NCI-H2227 treated with DMSO at 0.1 percent for 48 hours (cell line): ENCODE data around the gene KIF3A.

Experiments used
- DNase-seq: peaks from one replicate; lab custom pipeline; 2025; lab: John Stamatoyannopoulos, UW

KIF3A gene

DNA sequence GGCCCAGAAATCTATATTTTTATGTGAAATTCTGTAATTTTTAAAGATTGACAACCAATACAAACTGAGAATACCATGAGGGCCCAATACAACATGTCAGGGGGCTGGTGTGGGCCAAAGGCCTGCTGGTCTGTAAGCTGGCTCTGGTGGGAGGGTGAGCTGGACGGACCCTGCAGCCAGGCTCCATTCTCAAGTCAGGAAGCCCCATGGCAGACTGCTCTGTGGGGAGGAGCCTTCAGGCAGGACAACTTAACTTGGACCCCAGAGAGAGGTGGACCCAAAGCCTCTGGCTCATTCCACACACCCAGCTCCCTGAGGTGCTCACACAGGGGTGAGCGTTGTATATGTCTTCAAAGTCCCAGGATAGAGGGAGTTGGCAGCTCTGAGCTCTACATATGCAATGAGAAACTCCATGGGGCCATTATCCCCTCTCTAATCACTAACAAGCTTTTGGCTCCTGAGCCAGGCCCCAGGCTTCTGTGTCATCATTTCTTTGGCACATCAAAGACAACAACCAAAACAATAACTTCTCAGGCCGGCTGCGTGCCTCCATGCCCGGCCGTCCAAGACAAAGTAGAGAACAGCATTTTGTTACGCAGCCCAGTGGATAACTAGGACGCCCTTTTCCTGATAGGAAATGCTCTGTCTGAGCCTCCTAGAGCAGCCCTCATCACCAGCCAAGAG is 33.3 kb upstream of the KIF3A start:
- DNase-seq = no peak

- DNase-seq = no peak
Observed at GRCh38 chr5:132768485-132768868, 31.1 kb upstream of the KIF3A start.

DNA sequence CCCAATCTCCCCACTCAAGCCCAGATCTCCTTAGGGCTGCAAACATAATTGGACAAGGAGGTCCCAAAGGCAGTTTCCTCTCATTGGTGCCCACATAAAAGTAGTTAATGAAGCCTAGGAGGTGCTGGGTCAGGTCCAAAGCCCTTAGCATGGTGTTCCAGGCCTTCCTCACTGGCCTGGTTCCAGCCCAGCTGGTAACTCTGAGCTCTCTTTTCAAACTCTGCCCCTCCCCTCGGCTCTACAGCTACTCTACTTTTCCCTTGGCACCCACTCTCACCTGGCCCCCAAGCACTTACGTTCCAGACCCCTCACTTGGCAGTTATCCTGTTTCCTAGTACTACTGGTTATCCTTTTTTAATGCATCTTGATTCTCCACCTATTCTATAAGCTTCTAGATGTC is 29.8 kb upstream of the KIF3A start:
- DNase-seq = no peak

DNA sequence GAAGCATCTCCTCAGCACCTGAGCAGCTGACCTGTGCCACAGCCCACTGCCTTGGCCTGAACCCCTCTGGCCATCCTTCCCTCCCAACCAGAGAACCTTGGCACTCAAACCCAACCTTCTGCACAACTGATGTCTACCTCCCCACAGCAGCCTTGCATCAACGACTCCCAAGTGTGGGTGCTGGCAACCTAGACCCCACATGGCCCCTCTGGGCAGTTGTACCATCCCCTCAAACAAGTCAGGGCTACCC is 29.4 kb upstream of the KIF3A start:
- no peak for DNase-seq

- no peak for DNase-seq
Observed at GRCh38 chr5:132766020-132766805, 28.9 kb upstream of the KIF3A start.

GRCh38 chr5:132765311-132766019 is 28.1 kb upstream of the KIF3A start:
- DNase-seq = no peak

DNA sequence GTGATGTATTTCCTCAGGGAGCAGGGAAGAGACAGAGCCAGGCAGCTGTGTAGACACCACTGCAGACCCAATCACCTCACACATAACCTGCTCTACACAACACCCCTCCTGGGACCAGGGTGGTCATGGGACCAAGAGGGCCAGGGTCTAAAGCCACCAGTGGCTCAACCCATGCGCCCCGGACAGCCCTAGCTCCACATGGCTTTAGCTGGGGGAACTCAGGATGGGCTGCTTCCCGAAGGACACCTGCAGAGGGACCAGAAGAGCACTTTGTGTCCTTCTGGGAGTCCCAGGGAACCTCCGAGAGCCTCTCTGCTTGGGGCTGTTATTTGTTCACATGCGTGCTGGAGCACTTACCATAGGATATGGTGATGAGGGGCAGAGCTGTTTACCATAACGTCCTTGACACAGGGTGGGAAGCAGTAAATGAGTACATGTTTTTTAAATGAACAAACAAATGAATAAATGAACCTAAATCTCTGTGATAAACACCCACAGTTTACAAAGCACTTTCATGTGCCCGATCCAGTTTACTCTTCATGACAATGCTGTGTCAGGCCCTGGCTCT is 27.4 kb upstream of the KIF3A start:
- DNase-seq = no peak

DNA sequence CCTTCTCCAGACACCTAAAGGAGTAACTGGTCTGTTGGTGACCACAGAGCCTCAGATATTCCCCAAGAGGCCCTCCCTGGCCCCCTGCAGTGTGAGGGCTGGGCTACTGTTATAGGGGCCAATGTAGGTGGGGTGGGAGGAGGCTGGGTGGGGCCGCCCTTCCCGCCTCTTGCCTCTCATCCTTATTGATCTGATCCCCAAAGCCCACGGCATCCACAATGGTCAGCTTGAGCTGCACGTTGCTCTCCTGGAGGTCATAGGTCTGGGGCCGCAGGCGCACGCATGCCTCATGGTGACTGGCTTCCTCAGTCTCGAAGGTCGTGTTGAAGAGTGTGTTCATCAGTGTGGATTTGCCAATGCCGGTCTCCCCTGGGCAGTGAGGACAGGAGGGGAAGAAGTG is 26.7 kb upstream of the KIF3A start:
- DNase-seq = no peak

GRCh38 chr5:132763181-132764036 is 26.1 kb upstream of the KIF3A start:
- DNase-seq = no peak

DNA sequence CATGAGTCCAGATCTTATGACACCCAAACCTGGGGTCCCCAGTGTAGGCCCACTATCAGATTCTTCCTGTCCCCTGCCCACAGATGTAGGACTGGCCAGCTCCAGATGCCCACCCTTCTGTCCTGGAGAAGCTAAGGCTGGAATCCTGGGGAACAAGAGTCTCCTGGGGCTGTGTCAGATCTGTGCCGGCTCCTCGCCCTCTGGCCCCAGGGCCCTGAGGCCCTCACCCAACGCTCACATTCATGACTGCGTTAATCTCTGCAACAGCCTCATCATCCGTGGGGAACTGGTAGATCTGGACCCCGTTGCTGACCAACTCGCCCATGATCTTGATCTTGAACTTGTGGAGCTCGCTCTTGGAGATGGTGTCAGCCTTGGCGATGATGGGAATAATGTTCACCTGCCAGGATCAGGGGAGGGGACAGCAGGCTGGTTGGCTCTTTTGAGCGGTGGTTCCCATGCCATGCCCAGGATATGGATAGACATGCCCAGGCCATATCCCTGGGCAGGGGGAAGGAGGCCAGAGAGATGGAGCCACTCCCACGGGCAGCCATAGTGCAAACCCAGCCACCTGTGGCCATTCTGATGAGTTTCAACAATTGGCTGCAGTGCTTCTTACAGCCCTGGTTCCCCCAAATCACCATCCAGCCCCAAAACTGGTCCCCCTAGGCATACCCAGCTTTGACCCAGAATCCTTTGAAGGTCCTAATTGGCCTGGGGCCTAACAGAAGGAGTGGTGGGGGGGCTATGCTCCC is 25.1 kb upstream of the KIF3A start:
- DNase-seq = no peak

- DNase-seq = no peak
Observed at GRCh38 chr5:132761321-132762240, 24.2 kb upstream of the KIF3A start.

DNA sequence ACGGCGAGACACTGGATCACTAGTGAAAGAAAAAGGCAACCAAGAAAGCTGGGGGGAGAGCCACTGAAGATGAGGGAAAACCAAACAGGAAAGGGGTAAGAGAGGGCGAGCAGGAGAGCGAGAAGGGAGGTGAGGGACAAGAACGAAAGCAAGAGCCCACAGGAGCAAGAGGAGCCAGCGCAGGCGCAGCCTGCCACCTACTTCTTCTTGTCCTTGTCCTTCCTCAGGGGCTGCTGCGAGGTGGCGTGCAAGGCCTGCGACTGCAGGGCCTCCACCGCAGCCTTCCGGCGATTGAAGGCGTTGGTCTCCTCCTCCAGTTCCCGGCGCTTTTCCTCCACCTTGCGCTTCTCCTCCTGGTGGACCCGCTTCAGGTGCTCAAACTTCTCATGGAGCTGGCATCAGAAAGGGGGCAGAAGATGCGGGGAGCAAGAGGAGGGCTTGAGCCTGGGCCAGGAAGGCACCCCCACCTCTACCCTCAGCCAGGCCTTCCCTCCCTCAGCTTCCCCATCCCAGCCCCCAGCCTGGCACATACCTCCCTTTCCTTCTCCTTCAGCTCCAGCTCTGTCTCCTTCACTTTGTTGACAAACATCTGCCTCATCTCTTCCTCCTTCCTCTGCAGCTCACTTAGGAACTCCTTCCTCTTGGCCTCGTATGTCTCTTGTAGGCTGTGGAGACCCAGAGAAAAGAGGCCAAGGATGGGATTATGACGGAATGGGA is 23.4 kb upstream of the KIF3A start:
- DNase-seq = no peak

GRCh38 chr5:132760049-132760420 is 22.7 kb upstream of the KIF3A start:
- no peak for DNase-seq

- no peak for DNase-seq
Observed at GRCh38 chr5:132759114-132760048, 22.0 kb upstream of the KIF3A start.

GRCh38 chr5:132758451-132758850 is 21.1 kb upstream of the KIF3A start:
- DNase-seq = no peak

DNA sequence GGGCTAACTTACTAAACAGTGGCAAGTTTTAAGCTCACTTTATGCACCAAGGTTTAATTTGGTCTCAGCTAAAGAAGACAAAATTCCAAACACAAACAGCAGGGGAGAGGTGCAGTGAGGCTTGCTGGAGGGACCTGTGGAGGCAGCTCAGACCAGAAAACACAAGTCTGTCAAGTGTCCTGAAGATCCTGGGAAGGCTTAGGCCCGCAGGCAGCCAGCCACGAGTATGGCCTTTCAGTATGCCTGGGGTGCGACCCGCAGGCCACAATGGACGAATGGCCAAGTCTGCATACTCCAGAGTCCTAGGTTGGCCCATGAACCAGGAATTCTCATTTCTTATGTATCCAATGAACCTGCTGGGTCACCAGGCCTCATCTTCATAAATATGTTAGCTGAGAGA is 19.2 kb upstream of the KIF3A start:
- no peak for DNase-seq

GRCh38 chr5:132754947-132755346 is 17.6 kb upstream of the KIF3A start:
- no peak for DNase-seq

- DNase-seq = no peak
Observed at GRCh38 chr5:132754111-132754510, 16.8 kb upstream of the KIF3A start.
